GM19328 (cell line): ENCODE results near the gene NME4.

Experiments
- ATAC-seq: cut with Tn5 transposase; IDR thresholded peaks from one replicate; pipeline ENCODE4 v1.9.1; 2021; ENCODE audit warnings: mild to moderate bottlenecking, moderate library complexity; ENCODE audit not compliant: unreplicated experiment

Gene NME4

GRCh38 chr16:425082-425718 lies 28.2 kb downstream of the NME4 start, which contains the start of gene RAB11FIP3:
Gene RAB11FIP3 (plus strand): TSS chr16:425649. CDS start chr16:426007, 358 bp downstream.
- ATAC-seq = peak; percentile 71

GRCh38 chr16:425740-426114 lies 28.7 kb downstream of the NME4 start:
- peak; percentile 33 for ATAC-seq

GRCh38 chr16:426115-426905 lies 29.3 kb downstream of the NME4 start:
- no peak for ATAC-seq

- ATAC-seq = no peak
Measured at GRCh38 chr16:426906-427249, 29.9 kb downstream of the NME4 start.

GRCh38 chr16:427250-427649 lies 30.3 kb downstream of the NME4 start:
- ATAC-seq = no peak

GRCh38 chr16:430904-431303 lies 33.9 kb downstream of the NME4 start:
- no peak for ATAC-seq

- ATAC-seq = no peak
Measured at GRCh38 chr16:440627-441026, 43.6 kb downstream of the NME4 start.

GRCh38 chr16:441447-441846 lies 44.4 kb downstream of the NME4 start:
- no peak for ATAC-seq

- ATAC-seq = no peak
Measured at GRCh38 chr16:442976-443375, 46.0 kb downstream of the NME4 start.

- ATAC-seq = no peak
Measured at GRCh38 chr16:444027-444426, 47.0 kb downstream of the NME4 start.

- no peak for ATAC-seq
Measured at GRCh38 chr16:445566-445965, 48.6 kb downstream of the NME4 start.
